Activated B cell treated with CpG ODN at 0.5 μM for 24 hours (primary cell): ENCODE measurements around the gene LSAMP. TPM values are rescaled to one million over a fixed set of nuclear protein-coding genes. Genes with fewer than 3 reads are reported as not detected.
A peak's percentile ranks its signal among the peaks of the same experiment; 100 is the strongest.

ENCODE experiments used
- ATAC-seq: fragments of 200-7000 bp; cut with Tn5 transposase; one replicate; pipeline ENCODE4 v1.10.0; 2021; ENCODE audit warnings: low read depth, mild to moderate bottlenecking, moderate library complexity
- CTCF ChIA-PET: fragments of 350-600 bp; sonication (Branson Sonifier 250); formaldehyde crosslinking; loops from one replicate; lab custom pipeline; 2021; ENCODE audit warnings: antibody characterized with exemption; lab: Charles Lee
- POLR2A ChIA-PET: fragments of 350-600 bp; sonication (Branson Sonifier 250); formaldehyde crosslinking; loops from one replicate; lab custom pipeline; 2021; ENCODE audit warnings: antibody characterized with exemption; lab: Charles Lee
- DNase-seq: peaks from one replicate; pipeline ENCODE4 v3.0.0; 2022
- H3K27ac Mint-ChIP-seq: one replicate; pipeline ENCODE4 v1.8.0; 2020; ENCODE audit warnings: mixed read lengths
- H3K27me3 Mint-ChIP-seq: one replicate; pipeline ENCODE4 v1.8.0; 2021; ENCODE audit warnings: mixed read lengths
- H3K36me3 Mint-ChIP-seq: one replicate; pipeline ENCODE4 v1.8.0; 2021; ENCODE audit warnings: low read depth, mixed read lengths
- H3K4me1 Mint-ChIP-seq: one replicate; pipeline ENCODE4 v1.8.0; 2021; ENCODE audit warnings: mixed read lengths
- H3K4me3 Mint-ChIP-seq: one replicate; pipeline ENCODE4 v1.8.0; 2020; ENCODE audit warnings: mild to moderate bottlenecking, mixed read lengths
- H3K9me3 Mint-ChIP-seq: one replicate; pipeline ENCODE4 v1.8.0; 2020; ENCODE audit warnings: mixed read lengths
- intact Hi-C: fragments of 100-400 bp; cut with micrococcal nuclease; formaldehyde crosslinking; loops from one replicate; pipeline ENCODE4 v1.15.1; 2024
- total RNA-seq: library from RNA; stranded (reverse); gene quantifications from 2 replicates; pipeline ENCODE4 v1.2.3, GENCODE V29; 2022
- TF ChIP-seq, protein P1 (sequence below): fragments of 200-600 bp; IDR thresholded peaks from one replicate; pipeline ENCODE4 v1.8.0; 2022; ENCODE audit warnings: antibody characterized with exemption, mild to moderate bottlenecking

The LSAMP gene
- total RNA-seq, 1 donor from 2014 or later: 0.16 TPM

DNA sequence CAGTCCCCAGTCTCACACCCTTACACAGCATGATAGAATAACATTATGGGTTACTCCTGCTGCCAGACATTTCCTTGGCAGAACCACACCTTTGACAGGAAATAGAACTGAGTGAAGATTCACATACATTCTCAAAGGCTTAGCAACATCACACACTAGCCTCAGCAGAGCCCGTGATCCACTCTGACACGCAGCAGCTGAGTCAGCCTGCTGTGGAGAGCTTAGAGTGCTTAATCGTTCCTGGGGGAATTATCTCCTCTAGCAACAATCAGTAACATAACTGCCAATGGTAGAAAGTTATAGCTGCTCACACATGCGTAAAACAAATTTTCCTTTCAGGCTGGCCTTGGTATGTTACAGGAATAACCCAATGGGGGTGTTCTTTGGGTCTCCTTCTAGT, 439.9 kb downstream of the LSAMP start:
- CTCF ChIA-PET: no interaction called here
- POLR2A ChIA-PET: no interaction called here
- intact Hi-C loops: no loop called here
- H3K9me3 Mint-ChIP-seq: peaks cover 3% of the 10 kb centered on the region
- TF ChIP-seq, protein P1, sequence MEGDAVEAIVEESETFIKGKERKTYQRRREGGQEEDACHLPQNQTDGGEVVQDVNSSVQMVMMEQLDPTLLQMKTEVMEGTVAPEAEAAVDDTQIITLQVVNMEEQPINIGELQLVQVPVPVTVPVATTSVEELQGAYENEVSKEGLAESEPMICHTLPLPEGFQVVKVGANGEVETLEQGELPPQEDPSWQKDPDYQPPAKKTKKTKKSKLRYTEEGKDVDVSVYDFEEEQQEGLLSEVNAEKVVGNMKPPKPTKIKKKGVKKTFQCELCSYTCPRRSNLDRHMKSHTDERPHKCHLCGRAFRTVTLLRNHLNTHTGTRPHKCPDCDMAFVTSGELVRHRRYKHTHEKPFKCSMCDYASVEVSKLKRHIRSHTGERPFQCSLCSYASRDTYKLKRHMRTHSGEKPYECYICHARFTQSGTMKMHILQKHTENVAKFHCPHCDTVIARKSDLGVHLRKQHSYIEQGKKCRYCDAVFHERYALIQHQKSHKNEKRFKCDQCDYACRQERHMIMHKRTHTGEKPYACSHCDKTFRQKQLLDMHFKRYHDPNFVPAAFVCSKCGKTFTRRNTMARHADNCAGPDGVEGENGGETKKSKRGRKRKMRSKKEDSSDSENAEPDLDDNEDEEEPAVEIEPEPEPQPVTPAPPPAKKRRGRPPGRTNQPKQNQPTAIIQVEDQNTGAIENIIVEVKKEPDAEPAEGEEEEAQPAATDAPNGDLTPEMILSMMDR: no peak
- no peak overlapping the region for H3K4me3 Mint-ChIP-seq
- no peaks in the 10 kb centered on the region for H3K4me1 Mint-ChIP-seq
- H3K27me3 Mint-ChIP-seq: no peaks in the 10 kb centered on the region
- H3K27ac Mint-ChIP-seq: no peak overlapping the region
- no peaks in the 10 kb centered on the region for H3K36me3 Mint-ChIP-seq
- ATAC-seq (no peak), DNase-seq (no peak)

DNA sequence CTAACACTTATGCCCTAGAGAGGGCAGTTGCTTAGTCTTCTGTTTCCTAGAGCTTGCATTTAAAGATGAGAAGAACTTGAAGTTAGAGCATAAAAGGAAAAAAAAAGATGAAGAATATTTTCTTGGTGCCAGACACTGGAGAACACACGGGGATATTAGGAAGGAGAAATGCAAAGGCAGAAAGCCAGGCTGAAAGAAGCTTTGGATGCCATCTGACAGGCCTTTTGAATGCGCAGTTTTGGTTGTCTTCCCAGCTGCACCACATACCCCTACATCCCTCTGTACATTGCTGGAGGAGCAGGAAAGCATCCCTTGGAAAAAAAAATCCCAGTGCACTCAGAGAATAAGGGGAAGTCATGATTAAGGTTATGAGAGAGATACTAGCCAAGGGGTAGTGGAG, 443.1 kb downstream of the LSAMP start:
- no peaks in the 10 kb centered on the region for H3K36me3 Mint-ChIP-seq
- peaks cover 4% of the 10 kb centered on the region for H3K27me3 Mint-ChIP-seq
- H3K4me1 Mint-ChIP-seq: no peaks in the 10 kb centered on the region
- no peak overlapping the region for H3K4me3 Mint-ChIP-seq
- intact Hi-C loops: no loop called here
- DNase-seq (no peak), ATAC-seq (no peak)
- TF ChIP-seq, protein P1: no peak
- H3K9me3 Mint-ChIP-seq: no peaks in the 10 kb centered on the region
- H3K27ac Mint-ChIP-seq: no peak overlapping the region
- ChIA-PET CTCF (no interaction called here), POLR2A (no interaction called here)

DNA sequence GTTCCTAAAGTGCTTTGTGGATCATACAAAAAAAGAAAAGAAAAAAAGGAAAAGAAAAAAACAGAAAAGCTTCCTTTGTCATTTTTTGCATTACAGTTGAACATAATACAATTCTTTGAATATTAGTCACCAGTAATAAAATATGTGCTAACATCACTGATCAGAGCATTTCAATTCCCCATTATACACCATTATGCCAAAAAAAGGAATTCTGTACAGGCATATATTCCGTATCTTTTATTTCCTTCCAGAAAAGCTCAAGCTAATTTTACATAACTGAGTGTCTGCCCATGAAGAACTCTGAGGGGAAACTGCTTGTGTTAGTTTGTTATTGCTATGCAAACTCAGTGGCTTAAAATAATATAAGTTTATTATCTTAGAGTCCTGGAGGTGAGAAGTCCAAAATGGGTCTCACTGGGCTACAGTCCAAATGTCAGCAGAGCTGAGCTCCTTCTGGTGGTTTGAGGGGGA, 444.1 kb downstream of the LSAMP start:
- H3K4me1 Mint-ChIP-seq: no peaks in the 10 kb centered on the region
- H3K36me3 Mint-ChIP-seq: no peaks in the 10 kb centered on the region
- H3K9me3 Mint-ChIP-seq: no peaks in the 10 kb centered on the region
- H3K27me3 Mint-ChIP-seq: peaks cover 4% of the 10 kb centered on the region
- TF ChIP-seq, protein P1: no peak
- DNase-seq (no peak), ATAC-seq (no peak)
- no peak overlapping the region for H3K27ac Mint-ChIP-seq
- intact Hi-C loops: no loop called here
- ChIA-PET POLR2A (no interaction called here), CTCF (no interaction called here)
- H3K4me3 Mint-ChIP-seq: no peak overlapping the region

DNA sequence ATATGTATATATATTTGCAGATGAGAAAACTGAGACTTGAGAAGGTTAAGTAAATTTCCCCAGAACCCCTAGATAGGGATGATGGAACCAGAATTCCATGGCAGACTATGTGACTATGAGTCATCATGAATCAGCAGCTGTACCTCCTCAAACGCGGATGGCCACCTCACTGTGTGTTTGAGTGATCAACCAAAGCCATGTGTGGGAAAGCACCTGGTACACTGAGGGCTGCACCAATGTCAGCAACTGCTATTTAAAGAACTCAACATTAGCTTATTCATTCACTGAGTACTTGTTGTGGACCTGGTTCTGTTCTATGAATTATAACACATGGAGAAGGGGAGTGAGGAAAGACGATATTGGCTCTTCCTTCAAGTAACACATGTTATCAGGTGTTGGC, 445.0 kb downstream of the LSAMP start:
- no peaks in the 10 kb centered on the region for H3K36me3 Mint-ChIP-seq
- H3K27me3 Mint-ChIP-seq: peaks cover 4% of the 10 kb centered on the region
- no peak overlapping the region for H3K27ac Mint-ChIP-seq
- intact Hi-C loops: no loop called here
- ChIA-PET CTCF (no interaction called here), POLR2A (no interaction called here)
- H3K4me3 Mint-ChIP-seq: no peak overlapping the region
- DNase-seq (no peak), ATAC-seq (peak; percentile 28)
- TF ChIP-seq, protein P1: no peak
- no peaks in the 10 kb centered on the region for H3K9me3 Mint-ChIP-seq
- H3K4me1 Mint-ChIP-seq: no peaks in the 10 kb centered on the region

DNA sequence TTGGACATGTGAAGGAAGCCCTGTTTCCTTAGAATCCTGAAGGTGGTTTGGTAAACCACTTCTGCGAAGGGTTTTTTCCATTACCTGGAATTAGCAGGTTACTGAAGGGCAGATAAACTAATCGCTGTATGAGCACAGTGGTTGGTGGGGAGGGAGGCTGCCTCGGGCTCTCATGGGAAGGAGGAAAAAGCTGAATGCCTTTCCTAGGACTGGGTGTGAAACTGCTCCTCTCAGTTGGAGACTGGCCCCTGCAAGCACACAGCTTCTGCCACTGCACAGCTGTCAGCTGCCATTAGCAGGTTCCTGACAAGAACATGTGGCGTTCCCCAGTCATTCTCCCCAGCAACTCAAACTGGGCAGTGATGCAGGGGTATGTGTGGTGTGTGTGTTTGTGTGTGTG, 445.7 kb downstream of the LSAMP start:
- Mint-ChIP-seq H3K36me3 (no peaks in the 10 kb centered on the region), H3K4me1 (no peaks in the 10 kb centered on the region), H3K4me3 (no peak overlapping the region), H3K27ac (no peak overlapping the region), H3K27me3 (peaks cover 4% of the 10 kb centered on the region), H3K9me3 (no peaks in the 10 kb centered on the region)
- intact Hi-C loops: no loop called here
- TF ChIP-seq, protein P1: no peak
- DNase-seq (no peak), ATAC-seq (no peak)
- CTCF ChIA-PET: no interaction called here
- POLR2A ChIA-PET: no interaction called here
